T-helper 2 cell (primary cell): ENCODE data around the gene IFNK.
A peak's percentile ranks its signal among the peaks of the same experiment; 100 is the strongest.
"Not testable (repeated sequence)": the region's sequence is repeated elsewhere in the genome, so short reads cannot be mapped to it uniquely, and the experiment has no call there.

Source experiments
- DNase-seq, 5 experiments: peaks; one replicate each; pipeline versions ENCODE4 v3.0.0 to v3.0.0-alpha.2; 2012 to 2022
- total RNA-seq, 2 donors: gene quantifications; one replicate each; lab custom pipeline; 2026; lab: John Stamatoyannopoulos, UW

The IFNK gene
- total RNA-seq, result 0 reads per million in 2 donors

- no peak for DNase-seq
Observed at GRCh38 chr9:27524236-27524635, at the start of gene IFNK. Gene IFNK (plus strand): TSS chr9:27524290. CDS start chr9:27524337, 47 bp downstream.

DNA sequence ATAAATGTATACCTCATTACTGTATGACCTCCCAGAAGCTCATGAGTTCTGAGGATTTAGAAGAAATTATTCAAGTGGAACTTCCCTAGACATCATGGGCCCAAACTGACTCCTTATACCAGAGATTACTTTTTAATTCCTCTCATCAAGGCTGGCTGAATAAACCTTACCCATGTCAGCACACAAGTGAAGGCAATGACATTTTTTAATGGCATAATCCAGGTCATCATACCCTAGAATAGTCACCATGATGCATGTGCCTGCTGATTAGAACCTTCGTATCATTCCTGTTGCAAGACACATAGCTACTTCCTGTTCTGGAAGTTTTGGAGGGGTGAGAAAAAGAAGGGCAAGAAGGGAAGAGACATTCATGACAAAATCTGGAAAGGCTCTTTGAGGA is 49.8 kb upstream of the IFNK start:
- no peak for DNase-seq

GRCh38 chr9:27475057-27475595 is 49.0 kb upstream of the IFNK start:
- DNase-seq, result no peak

GRCh38 chr9:27476870-27477515 is 47.1 kb upstream of the IFNK start:
- DNase-seq, result no peak

DNA sequence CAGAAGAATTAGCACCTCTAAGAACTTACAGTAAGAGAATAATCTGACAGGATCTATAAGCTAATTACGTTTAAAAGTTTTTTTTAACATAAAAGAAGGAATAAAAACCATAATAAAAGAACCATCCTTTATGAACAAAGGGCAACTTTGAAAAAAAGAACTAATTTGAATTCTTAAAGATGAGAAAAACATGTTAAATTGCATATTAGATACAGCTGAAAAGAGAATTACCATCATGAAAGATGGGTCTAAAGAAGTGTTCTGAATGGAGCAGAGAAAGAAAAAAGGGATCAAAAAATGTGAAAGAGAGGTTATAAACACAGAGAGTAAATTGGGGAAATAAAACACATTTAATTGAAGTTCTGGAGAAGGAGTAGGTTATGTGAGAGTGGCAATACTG is 45.8 kb upstream of the IFNK start:
- DNase-seq, result no peak

DNA sequence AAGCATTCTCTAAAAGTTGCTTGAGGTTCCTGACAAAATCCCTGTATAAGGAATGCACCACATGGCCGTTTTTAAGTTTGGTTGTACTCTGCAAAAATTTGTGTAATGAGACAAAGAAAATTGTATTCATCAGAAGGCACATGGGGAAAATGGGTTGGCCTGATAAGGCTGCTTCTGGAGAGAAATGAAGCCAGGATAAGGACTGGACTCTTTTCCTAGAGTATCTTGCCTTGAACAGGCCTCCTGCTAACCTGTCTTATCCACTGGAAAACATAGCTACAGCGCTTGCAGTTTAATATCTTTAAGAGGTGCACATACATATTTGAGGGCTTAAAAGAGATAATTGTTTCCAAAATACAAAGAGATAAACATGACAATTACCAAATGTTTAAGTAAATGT is 41.4 kb upstream of the IFNK start:
- DNase-seq, result no peak

GRCh38 chr9:27483576-27483975 is 40.5 kb upstream of the IFNK start:
- no peak for DNase-seq

GRCh38 chr9:27485158-27485557 is 38.9 kb upstream of the IFNK start:
- peak in 1 of 5 experiments; percentile 28 for DNase-seq

DNA sequence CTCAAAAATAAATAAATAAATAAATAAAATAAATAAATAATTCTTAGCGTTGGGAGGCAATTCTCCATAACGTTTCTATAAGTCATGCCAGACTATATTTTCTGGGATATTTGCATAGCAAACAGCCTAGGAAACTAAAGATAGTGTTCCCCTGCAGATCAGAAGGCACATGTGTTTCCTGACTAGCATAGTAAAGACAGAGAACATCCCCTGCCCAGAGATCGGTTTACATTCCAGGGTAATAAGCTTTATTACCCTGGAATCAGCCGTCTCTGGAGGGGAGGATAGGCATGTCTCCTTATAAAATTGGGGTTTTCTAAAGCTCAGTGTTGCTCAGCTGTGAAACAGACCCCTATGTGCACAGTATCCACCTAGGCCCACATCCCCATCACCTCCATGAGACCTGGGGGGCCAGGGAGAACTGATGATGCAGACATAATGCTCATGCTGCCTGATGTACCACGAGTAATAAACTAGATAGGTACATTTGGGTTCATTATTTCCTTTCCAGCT is 36.9 kb upstream of the IFNK start:
- no peak for DNase-seq

DNA sequence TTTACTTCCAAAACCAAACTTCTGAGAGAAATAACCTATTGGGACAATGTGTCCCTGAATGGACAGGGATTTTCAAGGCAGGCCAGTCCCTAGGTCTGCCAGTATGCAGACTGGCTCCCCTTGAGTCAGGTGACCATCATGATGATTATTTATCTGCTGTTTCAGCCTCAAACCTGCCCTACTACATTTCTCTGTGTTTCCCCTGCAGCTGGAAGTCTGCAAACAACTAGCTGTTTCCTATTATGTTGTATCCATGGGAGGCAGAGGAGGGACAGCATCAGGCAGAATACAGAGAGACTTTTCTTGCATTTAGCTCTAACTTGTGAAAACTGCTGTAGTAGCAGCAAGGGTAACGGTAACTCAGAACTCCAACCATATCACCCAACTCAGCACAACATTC is 36.2 kb upstream of the IFNK start:
- no peak for DNase-seq

DNA sequence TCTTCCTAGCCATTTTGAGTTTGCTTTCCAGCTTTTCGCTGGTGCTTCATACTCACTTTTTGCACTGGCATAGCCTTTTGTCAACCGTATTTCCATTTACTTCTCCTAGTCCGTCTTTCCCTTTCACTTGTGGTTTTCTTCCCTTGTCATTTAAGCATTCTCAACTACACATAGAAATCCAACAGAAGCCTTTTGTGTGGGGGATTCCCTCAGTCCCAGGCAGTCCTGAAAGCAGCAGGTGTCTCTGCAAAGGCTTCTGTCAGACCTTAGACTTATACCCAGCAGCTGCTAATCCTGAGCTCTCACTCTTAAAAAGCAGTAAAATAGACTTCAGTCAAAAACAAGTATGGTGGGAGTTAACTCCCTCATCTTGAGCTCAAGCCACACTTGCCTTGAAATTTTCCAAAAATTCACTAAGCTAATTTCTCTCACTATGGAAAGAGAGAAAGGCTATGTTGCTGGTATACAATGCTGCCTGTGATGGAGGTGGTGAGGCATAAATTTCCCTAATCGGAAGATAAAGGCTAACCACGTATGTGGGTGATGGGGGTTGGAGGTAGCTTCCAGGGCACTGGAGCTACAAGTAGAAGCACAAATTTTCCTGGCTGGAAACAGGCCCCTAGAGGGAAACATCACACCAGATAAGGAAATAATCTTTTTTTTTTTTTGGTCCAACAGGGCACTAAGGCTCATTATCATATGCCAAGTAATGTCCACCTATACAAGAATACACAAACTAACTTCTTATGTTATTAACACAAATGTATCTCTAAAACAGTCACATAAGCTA is 34.8 kb upstream of the IFNK start:
- no peak for DNase-seq

DNA sequence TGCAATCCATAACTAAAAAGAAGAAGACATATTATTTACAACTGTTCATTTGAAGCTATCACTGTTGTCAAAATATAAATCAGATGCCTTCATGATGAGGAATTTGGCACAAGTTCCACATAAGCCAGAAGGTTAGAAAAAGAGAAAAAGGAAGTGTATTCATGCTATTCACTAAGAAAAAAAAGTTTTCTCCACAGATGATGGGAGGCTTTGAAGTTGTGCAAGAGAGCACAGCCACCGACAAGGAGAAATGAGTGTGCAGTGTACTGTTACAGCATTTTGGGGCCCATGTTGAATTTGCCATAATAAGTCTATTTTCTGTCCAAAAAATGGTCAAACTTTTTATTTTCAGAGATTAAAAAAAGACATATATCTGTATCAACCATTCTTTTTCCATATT is 32.9 kb upstream of the IFNK start:
- DNase-seq, result no peak

DNA sequence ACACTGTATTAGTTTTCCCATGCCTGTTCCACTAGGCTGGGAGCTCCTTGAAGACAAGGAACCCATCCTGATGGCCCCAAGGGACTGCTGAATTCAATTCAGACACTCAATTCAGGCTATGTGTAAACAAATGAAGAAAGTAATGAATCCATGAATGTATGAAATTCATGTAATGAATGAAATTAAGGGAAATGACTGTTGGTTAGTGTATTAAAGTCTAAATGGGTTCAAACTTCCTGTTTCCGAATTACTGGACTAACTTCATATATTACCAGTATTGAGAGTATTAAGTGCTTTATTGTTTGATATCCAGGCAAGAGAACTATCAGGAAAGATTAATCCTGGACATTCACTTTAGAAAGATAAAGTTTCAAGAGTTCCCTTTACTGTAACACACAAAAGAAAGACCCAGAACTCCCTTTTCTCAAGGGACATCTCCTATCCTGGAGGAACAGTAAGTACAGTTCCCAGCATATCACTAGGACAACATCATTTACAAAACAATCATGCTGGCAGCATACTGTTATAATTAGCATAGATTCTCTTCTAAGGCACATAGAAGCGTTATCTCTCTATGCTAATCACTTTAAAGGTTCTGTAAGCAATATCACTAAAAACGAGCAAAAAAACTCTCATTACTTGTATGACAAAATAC is 28.5 kb upstream of the IFNK start:
- DNase-seq, result no peak

DNA sequence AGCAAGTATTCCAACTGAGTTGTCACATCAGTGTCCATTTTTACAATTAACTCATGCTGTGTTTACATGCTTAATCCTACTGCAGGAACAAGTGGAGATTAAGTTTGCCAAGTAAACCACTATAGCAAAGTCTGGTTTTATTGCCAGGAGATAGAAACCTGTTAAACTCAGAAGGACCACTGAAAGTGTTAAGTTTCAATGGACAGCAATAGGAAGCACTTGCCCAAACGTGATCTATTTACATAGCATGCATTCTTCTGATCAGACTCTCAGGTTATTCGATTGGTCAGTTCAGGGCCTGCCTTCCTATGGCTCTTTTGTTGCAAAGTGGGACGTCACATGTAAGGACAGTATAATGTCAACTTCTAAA is 28.0 kb upstream of the IFNK start:
- no peak for DNase-seq

GRCh38 chr9:27497883-27498417 is 26.1 kb upstream of the IFNK start:
- no peak for DNase-seq

DNA sequence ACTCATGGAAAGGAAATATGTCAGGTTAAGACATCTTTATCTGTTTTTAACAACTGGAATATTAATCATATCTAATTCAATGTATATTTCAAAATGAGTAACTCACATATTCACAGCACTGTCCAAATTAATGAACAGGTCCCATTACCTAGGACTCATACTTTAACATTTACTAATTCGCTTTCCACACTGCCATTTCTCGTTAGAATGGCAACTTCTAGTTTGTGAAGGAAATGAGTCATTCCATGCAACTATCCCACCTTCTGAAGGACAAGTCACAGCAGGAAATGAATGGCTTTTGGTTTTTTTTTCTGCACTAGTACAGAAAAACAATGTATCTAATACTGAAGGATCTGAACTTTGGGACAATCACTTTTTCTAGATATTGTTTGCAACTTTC is 24.6 kb upstream of the IFNK start:
- DNase-seq, result peak in 1 of 5 experiments; percentile 19

DNA sequence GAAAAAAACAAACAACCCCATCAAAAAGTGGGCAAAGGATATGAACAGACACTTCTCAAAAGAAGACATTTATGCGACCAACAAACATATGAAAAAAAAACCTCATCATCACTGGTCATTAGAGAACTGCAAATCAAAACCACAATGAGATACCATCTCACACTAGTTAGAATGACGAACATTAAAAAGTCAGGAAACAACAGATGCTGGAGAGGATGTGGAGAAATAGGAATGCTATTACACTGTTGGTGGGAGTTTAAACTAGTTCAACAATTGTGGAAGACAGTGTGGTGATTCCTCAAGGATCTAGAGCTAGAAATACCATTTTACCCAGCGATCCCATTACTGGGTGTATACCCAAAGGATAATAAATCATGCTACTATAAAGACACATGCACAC is 23.2 kb upstream of the IFNK start:
- DNase-seq, result not testable (repeated sequence)

DNA sequence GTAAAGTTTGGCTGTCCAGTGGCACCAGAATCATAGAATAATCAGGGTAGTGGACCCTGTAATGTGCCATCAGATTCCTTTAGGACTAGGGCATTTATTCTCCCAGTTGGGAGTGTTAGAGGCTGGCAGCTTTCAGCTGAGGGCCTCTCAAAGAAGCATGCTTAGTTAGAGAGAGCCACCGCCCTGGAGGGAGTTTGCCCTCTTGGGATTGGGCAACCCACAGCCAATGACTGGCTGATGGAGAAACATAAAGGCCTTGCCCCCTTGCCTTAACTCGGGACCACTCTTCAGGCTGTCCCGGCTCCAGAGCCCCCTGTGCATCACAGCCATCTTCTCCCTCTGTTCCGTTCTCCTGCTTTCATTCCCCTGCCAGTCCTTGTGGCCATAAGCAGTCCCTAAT is 20.5 kb upstream of the IFNK start:
- DNase-seq, result no peak

- no peak for DNase-seq
Observed at GRCh38 chr9:27504259-27504658, 19.8 kb upstream of the IFNK start.

- DNase-seq, result no peak
Observed at GRCh38 chr9:27505744-27506161, 18.3 kb upstream of the IFNK start.

- no peak for DNase-seq
Observed at GRCh38 chr9:27506981-27507380, 17.1 kb upstream of the IFNK start.

DNA sequence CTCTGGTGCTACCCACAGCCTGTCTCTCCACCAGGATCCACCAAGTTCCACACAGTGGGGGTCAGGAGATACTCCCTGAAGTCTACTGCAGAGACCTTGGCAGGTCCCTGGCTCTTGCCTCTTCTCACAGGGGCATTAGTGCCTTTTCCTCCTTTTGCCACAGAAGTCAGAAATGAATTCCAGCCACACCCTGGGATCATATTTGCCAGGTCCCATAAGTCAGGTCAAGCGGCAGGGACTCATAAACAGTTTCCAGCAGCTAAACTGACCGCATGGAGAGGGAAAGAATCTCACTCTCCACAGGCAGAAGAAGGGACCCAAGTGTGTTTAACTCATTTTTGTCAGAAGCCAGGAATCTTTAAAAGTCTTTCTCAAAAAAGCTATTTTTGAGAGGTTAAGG is 13.3 kb upstream of the IFNK start:
- no peak for DNase-seq

DNA sequence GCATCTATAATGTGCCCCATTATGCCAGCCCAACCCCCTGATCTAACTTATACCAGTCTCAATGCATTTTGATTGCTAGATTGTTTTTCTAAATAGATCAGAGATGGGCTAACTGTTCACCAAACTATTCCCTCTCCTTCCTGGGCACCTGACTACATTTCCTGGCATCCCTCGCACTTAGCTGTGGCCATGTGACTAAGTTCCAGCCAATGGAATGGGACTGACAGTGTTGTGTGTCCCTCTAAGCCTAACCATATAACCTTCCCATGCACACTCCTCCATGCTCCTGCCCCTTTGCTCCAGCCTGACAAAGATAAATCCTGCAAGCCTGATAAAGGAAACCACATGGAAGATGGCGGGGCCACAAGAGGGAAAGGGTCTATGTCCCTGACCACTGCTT is 12.3 kb upstream of the IFNK start:
- no peak for DNase-seq
